ENCODE measurements around the gene WBP1L. TPM values are rescaled to one million over a fixed set of nuclear protein-coding genes. Genes with fewer than 3 reads are reported as not detected.

Gene WBP1L
- total and polyA plus RNA-seq, 4 donors, result 12.3 to 43.6 (median 27.6) TPM

DNA sequence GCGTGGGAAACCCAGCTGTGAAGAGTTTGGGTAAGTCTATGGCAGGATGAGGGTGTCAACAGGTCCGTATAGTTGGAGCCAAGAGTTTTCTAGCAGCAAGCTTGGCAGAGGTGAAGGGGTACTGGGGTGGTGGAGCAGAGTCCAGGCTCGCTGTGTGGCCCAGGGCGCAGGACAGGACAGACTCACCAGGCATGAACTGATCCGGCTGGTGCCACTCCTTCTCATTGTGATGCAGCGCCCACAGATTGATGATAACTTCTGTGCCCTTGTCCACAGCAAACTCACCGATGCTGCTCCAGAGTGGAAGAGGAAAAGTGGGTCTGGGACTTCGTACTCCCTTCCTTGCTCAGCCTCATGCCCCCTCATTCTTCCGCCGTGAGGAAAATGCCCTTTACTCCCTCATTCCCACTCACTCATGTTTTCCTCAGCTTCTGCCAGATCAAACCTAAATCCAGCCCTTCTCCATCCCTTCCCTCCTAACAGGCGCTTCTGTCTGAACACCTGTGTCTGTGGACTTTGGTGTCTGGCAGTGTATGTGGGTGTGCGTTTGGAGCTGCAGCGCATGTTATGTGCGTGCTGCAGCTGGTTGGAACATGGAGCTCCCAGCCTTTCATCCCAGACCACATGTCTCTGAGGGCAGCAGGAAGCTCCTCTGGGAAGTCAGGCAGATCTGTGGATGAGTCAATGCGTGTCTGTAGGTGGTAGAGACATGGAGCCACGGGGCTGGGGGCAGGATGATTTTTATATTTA, 87.7 kb downstream of the WBP1L start:
- H3K9me3 ChIP-seq (ENCODE audit: control insufficient read depth in 4 of 4, low read length in 3 of 4), result no peaks in the 10 kb centered on the region
- H3K4me1 ChIP-seq (ENCODE audit: control insufficient read depth in 4 of 4, insufficient read depth in 4 of 4, low read length in 3 of 4), result peaks cover 0 to 9% (median 6%) of the 10 kb centered on the region in 4 donors
- H3K27me3 ChIP-seq (ENCODE audit: control insufficient read depth in 4 of 4, insufficient read depth in 4 of 4, low read length in 3 of 4), result no peaks in the 10 kb centered on the region
- no peak for DNase-seq (ENCODE audit: low spot score)
- H3K4me3 ChIP-seq (ENCODE audit: low read depth in 1 of 3, low read length in 3 of 3), result peak overlapping the region in 1 of 3 donors; percentile 5
- TF ChIP-seq RXRA (IDR thresholded peaks at IDR 0.05) (peak; percentile 64 to 66), FOXA2 (IDR thresholded peaks at IDR 0.05) (no peak), GABPA (IDR thresholded peaks at IDR 0.05 in 1 of 2, conservative IDR thresholded peaks at IDR 0.05 in 1 of 2) (no peak), YY1 (IDR thresholded peaks at IDR 0.05) (peak; percentile 56), RAD21 (IDR thresholded peaks at IDR 0.05) (peak; percentile 41 to 65), SP1 (IDR thresholded peaks at IDR 0.05) (peak; percentile 88), NR2F2 (IDR thresholded peaks at IDR 0.05) (no peak), EGR1 (IDR thresholded peaks at IDR 0.05; ENCODE audit: low read depth in 2 of 2) (peak in 1 of 2 donors; percentile 64), FOXA1 (IDR thresholded peaks at IDR 0.05) (peak; percentile 14), JUND (IDR thresholded peaks at IDR 0.05) (peak; percentile 56 to 84), TAF1 (conservative IDR thresholded peaks at IDR 0.05) (no peak), HNF4G (IDR thresholded peaks at IDR 0.05) (peak; percentile 84), HNF4A (conservative IDR thresholded peaks at IDR 0.05) (peak; percentile 89 to 91)
- TF ChIP-seq, protein P1, sequence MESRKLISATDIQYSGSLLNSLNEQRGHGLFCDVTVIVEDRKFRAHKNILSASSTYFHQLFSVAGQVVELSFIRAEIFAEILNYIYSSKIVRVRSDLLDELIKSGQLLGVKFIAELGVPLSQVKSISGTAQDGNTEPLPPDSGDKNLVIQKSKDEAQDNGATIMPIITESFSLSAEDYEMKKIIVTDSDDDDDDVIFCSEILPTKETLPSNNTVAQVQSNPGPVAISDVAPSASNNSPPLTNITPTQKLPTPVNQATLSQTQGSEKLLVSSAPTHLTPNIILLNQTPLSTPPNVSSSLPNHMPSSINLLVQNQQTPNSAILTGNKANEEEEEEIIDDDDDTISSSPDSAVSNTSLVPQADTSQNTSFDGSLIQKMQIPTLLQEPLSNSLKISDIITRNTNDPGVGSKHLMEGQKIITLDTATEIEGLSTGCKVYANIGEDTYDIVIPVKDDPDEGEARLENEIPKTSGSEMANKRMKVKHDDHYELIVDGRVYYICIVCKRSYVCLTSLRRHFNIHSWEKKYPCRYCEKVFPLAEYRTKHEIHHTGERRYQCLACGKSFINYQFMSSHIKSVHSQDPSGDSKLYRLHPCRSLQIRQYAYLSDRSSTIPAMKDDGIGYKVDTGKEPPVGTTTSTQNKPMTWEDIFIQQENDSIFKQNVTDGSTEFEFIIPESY (IDR thresholded peaks at IDR 0.05), result no peak
- TF ChIP-seq, protein P2, sequence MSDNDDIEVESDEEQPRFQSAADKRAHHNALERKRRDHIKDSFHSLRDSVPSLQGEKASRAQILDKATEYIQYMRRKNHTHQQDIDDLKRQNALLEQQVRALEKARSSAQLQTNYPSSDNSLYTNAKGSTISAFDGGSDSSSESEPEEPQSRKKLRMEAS (IDR thresholded peaks at IDR 0.05), result peak; percentile 77
- TF ChIP-seq, protein P3, sequence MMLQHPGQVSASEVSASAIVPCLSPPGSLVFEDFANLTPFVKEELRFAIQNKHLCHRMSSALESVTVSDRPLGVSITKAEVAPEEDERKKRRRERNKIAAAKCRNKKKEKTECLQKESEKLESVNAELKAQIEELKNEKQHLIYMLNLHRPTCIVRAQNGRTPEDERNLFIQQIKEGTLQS (IDR thresholded peaks at IDR 0.05), result no peak
- TF ChIP-seq, protein P4, sequence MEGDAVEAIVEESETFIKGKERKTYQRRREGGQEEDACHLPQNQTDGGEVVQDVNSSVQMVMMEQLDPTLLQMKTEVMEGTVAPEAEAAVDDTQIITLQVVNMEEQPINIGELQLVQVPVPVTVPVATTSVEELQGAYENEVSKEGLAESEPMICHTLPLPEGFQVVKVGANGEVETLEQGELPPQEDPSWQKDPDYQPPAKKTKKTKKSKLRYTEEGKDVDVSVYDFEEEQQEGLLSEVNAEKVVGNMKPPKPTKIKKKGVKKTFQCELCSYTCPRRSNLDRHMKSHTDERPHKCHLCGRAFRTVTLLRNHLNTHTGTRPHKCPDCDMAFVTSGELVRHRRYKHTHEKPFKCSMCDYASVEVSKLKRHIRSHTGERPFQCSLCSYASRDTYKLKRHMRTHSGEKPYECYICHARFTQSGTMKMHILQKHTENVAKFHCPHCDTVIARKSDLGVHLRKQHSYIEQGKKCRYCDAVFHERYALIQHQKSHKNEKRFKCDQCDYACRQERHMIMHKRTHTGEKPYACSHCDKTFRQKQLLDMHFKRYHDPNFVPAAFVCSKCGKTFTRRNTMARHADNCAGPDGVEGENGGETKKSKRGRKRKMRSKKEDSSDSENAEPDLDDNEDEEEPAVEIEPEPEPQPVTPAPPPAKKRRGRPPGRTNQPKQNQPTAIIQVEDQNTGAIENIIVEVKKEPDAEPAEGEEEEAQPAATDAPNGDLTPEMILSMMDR (IDR thresholded peaks at IDR 0.05; ENCODE audit: low read depth, low read length, missing input control), result no peak
- TF ChIP-seq, protein P5, sequence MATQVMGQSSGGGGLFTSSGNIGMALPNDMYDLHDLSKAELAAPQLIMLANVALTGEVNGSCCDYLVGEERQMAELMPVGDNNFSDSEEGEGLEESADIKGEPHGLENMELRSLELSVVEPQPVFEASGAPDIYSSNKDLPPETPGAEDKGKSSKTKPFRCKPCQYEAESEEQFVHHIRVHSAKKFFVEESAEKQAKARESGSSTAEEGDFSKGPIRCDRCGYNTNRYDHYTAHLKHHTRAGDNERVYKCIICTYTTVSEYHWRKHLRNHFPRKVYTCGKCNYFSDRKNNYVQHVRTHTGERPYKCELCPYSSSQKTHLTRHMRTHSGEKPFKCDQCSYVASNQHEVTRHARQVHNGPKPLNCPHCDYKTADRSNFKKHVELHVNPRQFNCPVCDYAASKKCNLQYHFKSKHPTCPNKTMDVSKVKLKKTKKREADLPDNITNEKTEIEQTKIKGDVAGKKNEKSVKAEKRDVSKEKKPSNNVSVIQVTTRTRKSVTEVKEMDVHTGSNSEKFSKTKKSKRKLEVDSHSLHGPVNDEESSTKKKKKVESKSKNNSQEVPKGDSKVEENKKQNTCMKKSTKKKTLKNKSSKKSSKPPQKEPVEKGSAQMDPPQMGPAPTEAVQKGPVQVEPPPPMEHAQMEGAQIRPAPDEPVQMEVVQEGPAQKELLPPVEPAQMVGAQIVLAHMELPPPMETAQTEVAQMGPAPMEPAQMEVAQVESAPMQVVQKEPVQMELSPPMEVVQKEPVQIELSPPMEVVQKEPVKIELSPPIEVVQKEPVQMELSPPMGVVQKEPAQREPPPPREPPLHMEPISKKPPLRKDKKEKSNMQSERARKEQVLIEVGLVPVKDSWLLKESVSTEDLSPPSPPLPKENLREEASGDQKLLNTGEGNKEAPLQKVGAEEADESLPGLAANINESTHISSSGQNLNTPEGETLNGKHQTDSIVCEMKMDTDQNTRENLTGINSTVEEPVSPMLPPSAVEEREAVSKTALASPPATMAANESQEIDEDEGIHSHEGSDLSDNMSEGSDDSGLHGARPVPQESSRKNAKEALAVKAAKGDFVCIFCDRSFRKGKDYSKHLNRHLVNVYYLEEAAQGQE (IDR thresholded peaks at IDR 0.05), result peak; percentile 22
- H3K27ac ChIP-seq (ENCODE audit: low read depth in 1 of 2, low read length in 2 of 2), result peak overlapping the region; percentile 42 to 76
- H3K36me3 ChIP-seq (ENCODE audit: control insufficient read depth in 4 of 4, insufficient read depth in 3 of 4, low read depth in 1 of 4, low read length in 3 of 4), result no peaks in the 10 kb centered on the region
- no peak overlapping the region for H3K9ac ChIP-seq (ENCODE audit: low read depth in 1 of 2, low read length in 2 of 2)
- WGBS, result 43% methylated on average over 16 of the region's 16 CpGs

Data from liver (tissue), 9 donors.